Astrocyte (in vitro differentiated cells and primary cell): ENCODE measurements around the gene GXYLT2. TPM values are rescaled to one million over a fixed set of nuclear protein-coding genes. Genes with fewer than 3 reads are reported as not detected.

ENCODE experiments used
- DNase-seq: peaks from one replicate; pipeline ENCODE4 v3.0.0-alpha.2; 2010; ENCODE audit warnings: low read depth
- FAIRE-seq: peaks from 2 replicates; lab custom pipeline; 2011; peaks lifted over from hg19 to GRCh38; lab: Jason Lieb, UNC
- H2AFZ ChIP-seq: 2 replicates; pipeline ENCODE4 v1.6.0; 2012; ENCODE audit warnings: low read depth, low read length, inconsistent platforms
- H3K27ac ChIP-seq: 2 replicates; pipeline ENCODE4 v1.5.1; 2011; ENCODE audit warnings: low read depth, low read length, inconsistent platforms
- H3K27me3 ChIP-seq: 2 replicates; pipeline ENCODE4 v1.6.0; 2011; ENCODE audit warnings: low read length, inconsistent platforms; ENCODE audit not compliant: insufficient read depth
- H3K36me3 ChIP-seq: 2 replicates; pipeline ENCODE4 v1.5.1; 2011; ENCODE audit warnings: low read length, inconsistent platforms; ENCODE audit not compliant: insufficient read depth
- H3K4me1 ChIP-seq: 2 replicates; pipeline ENCODE4 v1.5.1; 2011; ENCODE audit warnings: low read length, inconsistent platforms; ENCODE audit not compliant: insufficient read depth
- H3K4me2 ChIP-seq: 2 replicates; pipeline ENCODE4 v1.6.0; 2012; ENCODE audit warnings: low read length, inconsistent platforms
- H3K4me3 ChIP-seq: 2 replicates; pipeline ENCODE4 v1.5.1; 2011; ENCODE audit warnings: low read depth, mild to moderate bottlenecking, low read length, inconsistent platforms; ENCODE audit not compliant: insufficient read depth
- H3K79me2 ChIP-seq: 2 replicates; pipeline ENCODE4 v1.6.0; 2012; ENCODE audit warnings: mild to moderate bottlenecking, low read length, inconsistent platforms; ENCODE audit not compliant: insufficient read depth
- H3K9ac ChIP-seq: 2 replicates; pipeline ENCODE4 v1.6.0; 2012; ENCODE audit warnings: mild to moderate bottlenecking, low read length, inconsistent platforms
- H3K9me3 ChIP-seq: 2 replicates; pipeline ENCODE4 v1.5.1; 2012; ENCODE audit warnings: low read depth, mild to moderate bottlenecking, low read length, inconsistent platforms; ENCODE audit not compliant: insufficient read depth
- H4K20me1 ChIP-seq: 2 replicates; pipeline ENCODE4 v1.6.0; 2012; ENCODE audit warnings: low read length, inconsistent platforms; ENCODE audit not compliant: insufficient read depth
- H3K27ac Mint-ChIP-seq: one replicate; pipeline ENCODE4 v1.8.0; 2021; ENCODE audit warnings: mild to moderate bottlenecking, mixed read lengths; ENCODE audit not compliant: unreplicated experiment
- H3K27me3 Mint-ChIP-seq: one replicate; pipeline ENCODE4 v1.8.0; 2021; ENCODE audit warnings: low read depth, mixed read lengths; ENCODE audit not compliant: unreplicated experiment
- H3K36me3 Mint-ChIP-seq: one replicate; pipeline ENCODE4 v1.8.0; 2021; ENCODE audit warnings: low read depth, mixed read lengths; ENCODE audit not compliant: unreplicated experiment
- H3K4me1 Mint-ChIP-seq: one replicate; pipeline ENCODE4 v1.8.0; 2021; ENCODE audit warnings: low read depth, mixed read lengths; ENCODE audit not compliant: unreplicated experiment
- H3K4me3 Mint-ChIP-seq: one replicate; pipeline ENCODE4 v1.8.0; 2021; ENCODE audit warnings: mild to moderate bottlenecking, moderate library complexity, mixed read lengths; ENCODE audit not compliant: unreplicated experiment
- H3K9me3 Mint-ChIP-seq: one replicate; pipeline ENCODE4 v1.8.0; 2021; ENCODE audit warnings: mild to moderate bottlenecking, mixed read lengths; ENCODE audit not compliant: unreplicated experiment
- EZH2 ChIP-seq: IDR thresholded peaks from 2 replicates; pipeline ENCODE4 v1.6.1; 2012; ENCODE audit warnings: mild to moderate bottlenecking, low read length, inconsistent platforms; ENCODE audit not compliant: insufficient read depth
- total RNA-seq: library from RNA; stranded (reverse); gene quantifications from 2 replicates; pipeline ENCODE4 v1.2.1, GENCODE V29; 2021
- TF ChIP-seq, protein P1 (sequence below): IDR thresholded peaks from 2 replicates; pipeline ENCODE4 v1.5.1; 2011; ENCODE audit warnings: low read depth, mild to moderate bottlenecking, inconsistent platforms, low read length, moderate library complexity; ENCODE audit not compliant: insufficient read depth

Gene GXYLT2
- total RNA-seq, 1 donor from 2014 or later: 62.6 TPM

DNA sequence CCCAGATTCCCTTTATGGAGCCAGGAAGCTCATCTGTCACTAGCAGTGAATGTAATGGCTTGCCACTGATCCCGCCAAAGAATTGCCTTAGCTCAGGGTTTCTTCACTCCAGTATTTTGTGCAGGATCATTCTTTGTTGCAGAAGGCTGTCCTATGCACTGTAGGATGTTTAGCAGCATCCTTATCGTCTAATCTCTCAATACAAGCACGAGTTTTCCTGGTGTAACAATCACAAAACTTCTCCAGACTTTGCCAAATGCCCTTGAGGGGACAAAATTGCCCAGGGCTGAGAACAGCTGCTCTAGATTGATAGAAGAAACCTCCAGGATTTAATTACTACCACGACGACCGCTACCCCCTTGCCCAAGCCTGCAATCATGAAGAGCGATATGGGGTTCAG, 32.8 kb upstream of the GXYLT2 start:
- H3K4me3 Mint-ChIP-seq: no peak overlapping the region
- no peak overlapping the region for H3K27ac ChIP-seq
- H3K27me3 Mint-ChIP-seq: peaks cover 6% of the 10 kb centered on the region
- H3K4me1 Mint-ChIP-seq: peaks cover 2% of the 10 kb centered on the region
- H3K4me2 ChIP-seq: no peak overlapping the region
- peaks cover 4% of the 10 kb centered on the region for H3K27me3 ChIP-seq
- DNase-seq (no peak), FAIRE-seq (no peak)
- no peaks in the 10 kb centered on the region for H3K9me3 ChIP-seq
- H3K4me1 ChIP-seq: no peaks in the 10 kb centered on the region
- H3K79me2 ChIP-seq: no peaks in the 10 kb centered on the region
- H3K36me3 Mint-ChIP-seq: no peaks in the 10 kb centered on the region
- H2AFZ ChIP-seq: no peak overlapping the region
- H4K20me1 ChIP-seq: no peaks in the 10 kb centered on the region
- H3K36me3 ChIP-seq: no peaks in the 10 kb centered on the region
- H3K4me3 ChIP-seq: no peak overlapping the region
- no peak overlapping the region for H3K27ac Mint-ChIP-seq
- H3K9ac ChIP-seq: no peak overlapping the region
- no peaks in the 10 kb centered on the region for H3K9me3 Mint-ChIP-seq
- no peak for TF ChIP-seq EZH2
- TF ChIP-seq, protein P1, sequence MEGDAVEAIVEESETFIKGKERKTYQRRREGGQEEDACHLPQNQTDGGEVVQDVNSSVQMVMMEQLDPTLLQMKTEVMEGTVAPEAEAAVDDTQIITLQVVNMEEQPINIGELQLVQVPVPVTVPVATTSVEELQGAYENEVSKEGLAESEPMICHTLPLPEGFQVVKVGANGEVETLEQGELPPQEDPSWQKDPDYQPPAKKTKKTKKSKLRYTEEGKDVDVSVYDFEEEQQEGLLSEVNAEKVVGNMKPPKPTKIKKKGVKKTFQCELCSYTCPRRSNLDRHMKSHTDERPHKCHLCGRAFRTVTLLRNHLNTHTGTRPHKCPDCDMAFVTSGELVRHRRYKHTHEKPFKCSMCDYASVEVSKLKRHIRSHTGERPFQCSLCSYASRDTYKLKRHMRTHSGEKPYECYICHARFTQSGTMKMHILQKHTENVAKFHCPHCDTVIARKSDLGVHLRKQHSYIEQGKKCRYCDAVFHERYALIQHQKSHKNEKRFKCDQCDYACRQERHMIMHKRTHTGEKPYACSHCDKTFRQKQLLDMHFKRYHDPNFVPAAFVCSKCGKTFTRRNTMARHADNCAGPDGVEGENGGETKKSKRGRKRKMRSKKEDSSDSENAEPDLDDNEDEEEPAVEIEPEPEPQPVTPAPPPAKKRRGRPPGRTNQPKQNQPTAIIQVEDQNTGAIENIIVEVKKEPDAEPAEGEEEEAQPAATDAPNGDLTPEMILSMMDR: no peak

DNA sequence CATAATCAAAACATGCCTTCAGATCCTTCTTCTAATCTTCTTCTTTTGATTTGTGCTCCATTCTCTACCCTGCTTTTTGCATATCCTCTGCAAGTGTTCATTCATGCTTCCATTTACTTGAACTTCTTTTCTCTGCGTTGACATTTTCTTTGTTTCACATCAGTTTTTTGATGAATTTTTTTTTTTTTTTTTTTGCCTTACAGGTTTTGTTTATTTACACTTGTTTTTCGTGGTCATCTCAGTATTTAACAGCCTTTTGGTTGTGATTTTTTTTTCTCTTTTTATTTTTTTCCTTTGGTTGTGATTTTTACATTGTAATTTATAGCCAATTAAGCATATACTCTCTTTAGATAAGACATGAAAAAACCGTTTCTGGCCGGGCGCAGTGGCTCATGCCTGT, 27.8 kb upstream of the GXYLT2 start:
- no peak for FAIRE-seq
- no peaks in the 10 kb centered on the region for H3K36me3 Mint-ChIP-seq
- H3K27ac Mint-ChIP-seq: no peak overlapping the region
- no peak overlapping the region for H3K4me3 Mint-ChIP-seq
- H3K27me3 ChIP-seq: peaks cover 4% of the 10 kb centered on the region
- no peak overlapping the region for H3K27ac ChIP-seq
- no peaks in the 10 kb centered on the region for H3K9me3 ChIP-seq
- no peak for DNase-seq
- no peaks in the 10 kb centered on the region for H3K4me1 Mint-ChIP-seq
- H3K4me2 ChIP-seq: no peak overlapping the region
- no peaks in the 10 kb centered on the region for H3K79me2 ChIP-seq
- no peaks in the 10 kb centered on the region for H3K9me3 Mint-ChIP-seq
- H3K4me3 ChIP-seq: no peak overlapping the region
- peaks cover 9% of the 10 kb centered on the region for H3K27me3 Mint-ChIP-seq
- H4K20me1 ChIP-seq: no peaks in the 10 kb centered on the region
- no peaks in the 10 kb centered on the region for H3K4me1 ChIP-seq
- no peaks in the 10 kb centered on the region for H3K36me3 ChIP-seq
- TF ChIP-seq, protein P1: no peak
- TF ChIP-seq EZH2: no peak
- H3K9ac ChIP-seq: no peak overlapping the region
- no peak overlapping the region for H2AFZ ChIP-seq

DNA sequence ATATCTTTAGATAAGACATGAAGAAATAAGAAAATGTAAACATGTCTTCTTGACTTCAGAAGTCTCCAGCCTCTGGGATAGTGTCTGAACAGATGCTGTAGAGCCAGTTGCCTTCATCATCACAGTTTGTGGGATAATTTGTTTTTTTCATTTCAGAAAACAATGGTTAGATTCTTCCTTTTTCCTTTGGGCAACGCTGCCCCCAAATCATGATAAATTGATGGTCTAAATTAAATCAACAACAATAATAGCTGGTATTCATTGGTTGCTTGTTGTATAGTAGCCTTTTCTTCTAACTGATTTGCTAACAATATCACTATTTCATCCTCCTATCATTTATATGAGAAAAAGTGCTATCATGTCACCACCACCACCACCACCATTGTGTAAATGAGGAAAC, 27.0 kb upstream of the GXYLT2 start:
- no peaks in the 10 kb centered on the region for H3K9me3 Mint-ChIP-seq
- no peak overlapping the region for H3K4me2 ChIP-seq
- no peaks in the 10 kb centered on the region for H4K20me1 ChIP-seq
- no peak overlapping the region for H3K4me3 ChIP-seq
- no peaks in the 10 kb centered on the region for H3K4me1 ChIP-seq
- H3K27me3 Mint-ChIP-seq: peaks cover 9% of the 10 kb centered on the region
- H2AFZ ChIP-seq: no peak overlapping the region
- H3K4me1 Mint-ChIP-seq: no peaks in the 10 kb centered on the region
- H3K27me3 ChIP-seq: peaks cover 3% of the 10 kb centered on the region
- no peaks in the 10 kb centered on the region for H3K79me2 ChIP-seq
- no peaks in the 10 kb centered on the region for H3K9me3 ChIP-seq
- H3K27ac Mint-ChIP-seq: no peak overlapping the region
- H3K36me3 ChIP-seq: no peaks in the 10 kb centered on the region
- no peak overlapping the region for H3K4me3 Mint-ChIP-seq
- no peaks in the 10 kb centered on the region for H3K36me3 Mint-ChIP-seq
- DNase-seq: no peak
- H3K27ac ChIP-seq: no peak overlapping the region
- no peak overlapping the region for H3K9ac ChIP-seq
- FAIRE-seq: no peak
- no peak for TF ChIP-seq EZH2
- TF ChIP-seq, protein P1: no peak
